B cell (primary cell): ENCODE data around the gene SLC39A13. TPM values are rescaled to one million over a fixed set of nuclear protein-coding genes. Genes with fewer than 3 reads are reported as not detected.

Experiments
- ATAC-seq: fragments of 200-7000 bp; cut with Tn5 transposase; one replicate; pipeline ENCODE4 v1.10.0; 2021; ENCODE audit warnings: low read depth, mild to moderate bottlenecking, moderate number of reproducible peaks, moderate library complexity
- CTCF ChIA-PET: fragments of 350-600 bp; sonication (Branson Sonifier 250); formaldehyde crosslinking; loops from one replicate; lab custom pipeline; 2021; ENCODE audit warnings: antibody characterized with exemption, inconsistent platforms; lab: Charles Lee
- POLR2A ChIA-PET: fragments of 350-600 bp; sonication (Branson Sonifier 250); formaldehyde crosslinking; loops from one replicate; lab custom pipeline; 2021; ENCODE audit warnings: antibody characterized with exemption; lab: Charles Lee
- DNase-seq: peaks from one replicate; pipeline ENCODE4 v3.0.0; 2013
- H2AFZ ChIP-seq: 2 replicates; pipeline ENCODE4 v1.6.1; 2012; ENCODE audit warnings: mild to moderate bottlenecking, low read depth, low read length; ENCODE audit not compliant: insufficient read depth, poor library complexity, severe bottlenecking
- H3K27ac ChIP-seq, 2 donors: 1 replicate in 1 of 2; 2 replicates in 1 of 2; pipeline ENCODE4 v1.5.1; 2012 to 2013; ENCODE audit warnings: low read length in 2 of 2, mild to moderate bottlenecking in 2 of 2, moderate library complexity in 1 of 2
- H3K27me3 ChIP-seq, 4 experiments: fragments of 200-600 bp in 1 of 4; sonication (generic) in 1 of 4; replicated peaks in 1 of 4; 1 replicate in 2 of 4; 2 replicates in 2 of 4; pipeline versions ENCODE4 v1.6.1 to v1.7.0; 2013 to 2016; ENCODE audit warnings: low read length in 3 of 4, mild to moderate bottlenecking in 2 of 4, mixed read lengths in 1 of 4, moderate library complexity in 1 of 4; ENCODE audit not compliant: insufficient read depth in 4 of 4, control insufficient read depth in 3 of 4; ENCODE audit errors: control extremely low read depth in 1 of 4
- H3K36me3 ChIP-seq, 2 experiments: replicated peaks in 1 of 2; 1 replicate in 1 of 2; 2 replicates in 1 of 2; pipeline versions ENCODE4 v1.6.1 to v1.7.1; 2013; ENCODE audit warnings: low read length in 1 of 2; ENCODE audit not compliant: insufficient read depth in 2 of 2, control insufficient read depth in 1 of 2; ENCODE audit errors: control extremely low read depth in 1 of 2, extremely low read depth in 1 of 2
- H3K4me1 ChIP-seq, 2 donors: fragments of 200-600 bp in 1 of 2; sonication (generic) in 1 of 2; 1 replicate in 1 of 2; 2 replicates in 1 of 2; pipeline versions ENCODE4 v1.5.1 to v1.6.1; 2013 to 2017; ENCODE audit warnings: low read length in 2 of 2; ENCODE audit not compliant: control insufficient read depth in 2 of 2, insufficient read depth in 2 of 2
- H3K4me2 ChIP-seq: replicated peaks from 2 replicates; pipeline ENCODE3; 2012; ENCODE audit warnings: mild to moderate bottlenecking, low read depth, low read length; ENCODE audit not compliant: poor library complexity, severe bottlenecking
- H3K4me3 ChIP-seq, 5 experiments: fragments of 200-600 bp in 1 of 5; sonication (generic) in 1 of 5; 1 replicate in 3 of 5; 2 replicates in 2 of 5; pipeline versions ENCODE4 v1.5.1 to v1.7.0; 2011 to 2016; ENCODE audit warnings: low read length in 4 of 5, mild to moderate bottlenecking in 4 of 5, low read depth in 2 of 5, control low read depth in 1 of 5, moderate library complexity in 1 of 5; ENCODE audit not compliant: insufficient read depth in 1 of 5; ENCODE audit errors: control extremely low read depth in 1 of 5, extremely low read depth in 1 of 5
- H3K79me2 ChIP-seq: fragments of 200-600 bp; sonication (generic); one replicate; pipeline ENCODE4 v1.6.0; 2016; ENCODE audit warnings: low read length; ENCODE audit not compliant: control insufficient read depth, insufficient read depth
- H3K9ac ChIP-seq: fragments of 200-600 bp; sonication (generic); 2 replicates; pipeline ENCODE4 v1.6.1; 2017; ENCODE audit warnings: mild to moderate bottlenecking, low read length, moderate library complexity
- H3K9me3 ChIP-seq, 3 donors: one replicate each; pipeline versions ENCODE4 v1.6.1 to v1.7.1; 2013; ENCODE audit warnings: low read length in 2 of 3; ENCODE audit not compliant: control insufficient read depth in 2 of 3, insufficient read depth in 1 of 3; ENCODE audit errors: control extremely low read depth in 1 of 3
- H4K20me1 ChIP-seq: 2 replicates; pipeline ENCODE4 v1.6.0; 2012; ENCODE audit warnings: mild to moderate bottlenecking, low read length; ENCODE audit not compliant: insufficient read depth, control insufficient read depth, poor library complexity, severe bottlenecking
- H3K27ac Mint-ChIP-seq: one replicate; pipeline ENCODE4 v1.8.0; 2021; ENCODE audit warnings: mixed read lengths
- H3K27me3 Mint-ChIP-seq: one replicate; pipeline ENCODE4 v1.8.0; 2021; ENCODE audit warnings: mixed read lengths
- H3K4me1 Mint-ChIP-seq: one replicate; pipeline ENCODE4 v1.8.0; 2021; ENCODE audit warnings: mixed read lengths
- H3K4me3 Mint-ChIP-seq: one replicate; pipeline ENCODE4 v1.8.0; 2021; ENCODE audit warnings: mixed read lengths
- H3K9me3 Mint-ChIP-seq: one replicate; pipeline ENCODE4 v1.8.0; 2022; ENCODE audit warnings: mixed read lengths; ENCODE audit not compliant: insufficient read depth
- EZH2 ChIP-seq: IDR thresholded peaks from 2 replicates; pipeline ENCODE4 v1.6.1; 2012; ENCODE audit warnings: borderline replicate concordance, low read depth, mild to moderate bottlenecking, moderate library complexity, low read length; ENCODE audit not compliant: insufficient read depth, poor library complexity, severe bottlenecking
- WGBS: methylation state at CpG from one replicate; pipeline ENCODE4 v1.1.5; 2013; ENCODE audit warnings: missing lambda C conversion rate; ENCODE audit not compliant: insufficient coverage; 5-methylcytosine and 5-hydroxymethylcytosine counted together
- intact Hi-C: fragments of 100-400 bp; cut with micrococcal nuclease; formaldehyde crosslinking; loops from one replicate; pipeline ENCODE4 v1.10.0; 2022
- polyA plus RNA-seq: library from polyadenylated mRNA; depleted of rRNA; stranded (reverse); fragments of >200 nt; gene quantifications from 2 replicates; pipeline ENCODE4 v1.2.3, GENCODE V29; 2012
- total RNA-seq, 2 donors: library from RNA; stranded (reverse); fragments of 120-200 nt in 1 of 2; gene quantifications; 1 replicate in 1 of 2; 2 replicates in 1 of 2; pipeline versions ENCODE4 v1.2.3 to v1.2.4, GENCODE V29; 2013 to 2022
- TF ChIP-seq, protein P1 (sequence below): fragments of 200-600 bp; IDR thresholded peaks from one replicate; pipeline ENCODE4 v1.8.0; 2022; ENCODE audit warnings: antibody characterized with exemption, mild to moderate bottlenecking

Gene SLC39A13
- total and polyA plus RNA-seq, 2 donors (not counting 1 experiment from before 2014, with no cell fraction given): 33.0 to 55.7 TPM

DNA sequence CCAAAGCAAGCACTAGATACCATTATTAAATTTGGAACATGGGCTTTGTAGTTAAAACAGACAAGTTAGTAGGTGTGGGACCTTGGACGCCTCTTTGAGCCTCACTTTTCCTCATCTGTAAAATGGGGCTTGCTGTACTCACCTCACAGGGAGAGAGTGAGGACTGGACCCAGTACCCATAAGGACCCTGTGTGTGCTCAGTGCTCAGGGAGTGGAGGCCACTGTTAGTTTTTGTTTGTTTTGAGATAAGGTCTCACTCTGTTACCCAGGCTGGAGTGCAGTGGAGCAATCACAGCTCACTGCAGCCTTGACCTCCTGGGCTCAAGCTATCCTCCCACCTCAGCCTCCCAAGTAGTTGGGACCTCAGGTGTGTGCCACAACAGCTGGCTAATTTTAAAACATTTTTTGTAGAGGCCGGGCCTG lies 31.7 kb downstream of the SLC39A13 start:
- Histone ChIP-seq H2AFZ (no peak overlapping the region), H3K27ac (no peak overlapping the region), H4K20me1 (no peaks in the 10 kb centered on the region), H3K79me2 (no peaks in the 10 kb centered on the region), H3K4me2 (no peak overlapping the region), H3K36me3 (no peaks in the 10 kb centered on the region), H3K9me3 (peaks cover 0 to 6% (median 0%) of the 10 kb centered on the region in 3 donors), H3K4me3 (no peak overlapping the region), H3K27me3 (no peaks in the 10 kb centered on the region), H3K9ac (no peak overlapping the region), H3K4me1 (no peaks in the 10 kb centered on the region)
- Mint-ChIP-seq H3K4me3 (no peak overlapping the region), H3K9me3 (no peaks in the 10 kb centered on the region), H3K27me3 (no peaks in the 10 kb centered on the region), H3K27ac (no peak overlapping the region), H3K4me1 (no peaks in the 10 kb centered on the region)
- TF ChIP-seq, protein P1, sequence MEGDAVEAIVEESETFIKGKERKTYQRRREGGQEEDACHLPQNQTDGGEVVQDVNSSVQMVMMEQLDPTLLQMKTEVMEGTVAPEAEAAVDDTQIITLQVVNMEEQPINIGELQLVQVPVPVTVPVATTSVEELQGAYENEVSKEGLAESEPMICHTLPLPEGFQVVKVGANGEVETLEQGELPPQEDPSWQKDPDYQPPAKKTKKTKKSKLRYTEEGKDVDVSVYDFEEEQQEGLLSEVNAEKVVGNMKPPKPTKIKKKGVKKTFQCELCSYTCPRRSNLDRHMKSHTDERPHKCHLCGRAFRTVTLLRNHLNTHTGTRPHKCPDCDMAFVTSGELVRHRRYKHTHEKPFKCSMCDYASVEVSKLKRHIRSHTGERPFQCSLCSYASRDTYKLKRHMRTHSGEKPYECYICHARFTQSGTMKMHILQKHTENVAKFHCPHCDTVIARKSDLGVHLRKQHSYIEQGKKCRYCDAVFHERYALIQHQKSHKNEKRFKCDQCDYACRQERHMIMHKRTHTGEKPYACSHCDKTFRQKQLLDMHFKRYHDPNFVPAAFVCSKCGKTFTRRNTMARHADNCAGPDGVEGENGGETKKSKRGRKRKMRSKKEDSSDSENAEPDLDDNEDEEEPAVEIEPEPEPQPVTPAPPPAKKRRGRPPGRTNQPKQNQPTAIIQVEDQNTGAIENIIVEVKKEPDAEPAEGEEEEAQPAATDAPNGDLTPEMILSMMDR: no peak
- TF ChIP-seq EZH2: no peak
- ATAC-seq (no peak), DNase-seq (no peak)
- POLR2A ChIA-PET: interaction anchor here (0.6 kb wide), 1 partner anchor 231 kb away, joined by 3 read pairs; no protein-coding TSS in a partner anchor
- intact Hi-C loops: no loop called here
- 54% methylated on average over 2 of the region's 2 CpGs for WGBS
- CTCF ChIA-PET: interaction anchor here (1.4 to 1.5 kb wide), 2 partner anchors 14 to 28 kb away, joined by 4 read pairs; no protein-coding TSS in a partner anchor

DNA sequence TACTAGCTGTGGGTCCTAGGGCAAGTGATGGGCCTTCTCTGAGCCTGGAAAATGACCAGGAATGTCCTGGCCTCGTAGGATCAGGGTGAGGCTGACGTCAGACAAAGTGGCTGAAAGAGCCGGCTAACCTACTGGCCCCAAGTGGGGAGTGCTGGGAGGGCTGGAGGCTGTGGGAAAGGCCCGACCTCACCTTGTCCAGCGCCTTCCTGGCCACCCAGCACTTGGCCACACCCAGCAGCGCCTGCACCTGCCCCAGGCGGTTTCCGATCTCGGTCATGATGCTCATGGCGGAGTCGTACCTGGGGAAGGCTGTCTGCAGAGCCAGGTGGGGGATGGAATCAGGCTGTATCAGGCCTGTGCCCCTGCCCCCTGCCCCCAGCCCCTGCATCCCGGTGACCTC lies 33.0 kb downstream of the SLC39A13 start:
- no peaks in the 10 kb centered on the region for H3K27me3 ChIP-seq
- H3K79me2 ChIP-seq: no peaks in the 10 kb centered on the region
- no peak overlapping the region for H3K9ac ChIP-seq
- H3K4me2 ChIP-seq: no peak overlapping the region
- no peak overlapping the region for H3K4me3 Mint-ChIP-seq
- peaks cover 0 to 6% (median 0%) of the 10 kb centered on the region in 3 donors for H3K9me3 ChIP-seq
- no peak overlapping the region for H2AFZ ChIP-seq
- H3K4me1 Mint-ChIP-seq: no peaks in the 10 kb centered on the region
- DNase-seq (no peak), ATAC-seq (no peak)
- H3K27ac ChIP-seq: no peak overlapping the region
- intact Hi-C loops: no loop called here
- no peaks in the 10 kb centered on the region for H3K9me3 Mint-ChIP-seq
- WGBS: 97% methylated on average over 12 of the region's 12 CpGs
- ChIA-PET POLR2A (no interaction called here), CTCF (no interaction called here)
- TF ChIP-seq, protein P1: no peak
- TF ChIP-seq EZH2: no peak
- no peak overlapping the region for H3K4me3 ChIP-seq
- no peaks in the 10 kb centered on the region for H4K20me1 ChIP-seq
- H3K4me1 ChIP-seq: no peaks in the 10 kb centered on the region
- no peaks in the 10 kb centered on the region for H3K27me3 Mint-ChIP-seq
- no peak overlapping the region for H3K27ac Mint-ChIP-seq
- H3K36me3 ChIP-seq: no peaks in the 10 kb centered on the region
